H1 (cell line): Measurements from ENCODE around the gene RIPOR1. TPM values are rescaled to one million over a fixed set of nuclear protein-coding genes. Genes with fewer than 3 reads are reported as not detected.

Experiments
- BRCA1 ChIP-seq: IDR thresholded peaks from 2 replicates; pipeline ENCODE4 v1.6.1; 2012; ENCODE audit warnings: low read depth, low read length, improper control_type of control experiment
- EGR1 ChIP-seq: IDR thresholded peaks from 2 replicates; pipeline ENCODE4 v1.6.1; 2011; ENCODE audit warnings: low read depth, low read length, borderline replicate concordance
- GTF2F1 ChIP-seq: IDR thresholded peaks from 2 replicates; pipeline ENCODE4 v1.6.1; 2012; ENCODE audit warnings: low read depth, low read length, improper control_type of control experiment, borderline replicate concordance
- HDAC2 ChIP-seq, 2 experiments: fragments of 300-600 bp in 1 of 2; sonication (generic) in 1 of 2; IDR thresholded peaks; 2 replicates each; pipeline ENCODE4 v1.6.1; 2011 to 2012; ENCODE audit warnings: low read depth in 2 of 2, low read length in 2 of 2, mild to moderate bottlenecking in 2 of 2, moderate library complexity in 2 of 2, borderline replicate concordance in 1 of 2, inconsistent platforms in 1 of 2
- KDM5A ChIP-seq: fragments of 200-600 bp; IDR thresholded peaks from 2 replicates; pipeline ENCODE4 v1.7.1; 2012; ENCODE audit warnings: mild to moderate bottlenecking, low read length, inconsistent platforms, mixed read lengths
- SP1 ChIP-seq: IDR thresholded peaks from 2 replicates; pipeline ENCODE4 v1.6.1; 2011; ENCODE audit warnings: low read depth, low read length
- SUZ12 ChIP-seq: fragments of 200-600 bp; sonication (generic); IDR thresholded peaks from 2 replicates; pipeline ENCODE4 v1.6.1; 2012; ENCODE audit warnings: mild to moderate bottlenecking, inconsistent platforms, low read length, moderate library complexity, mixed read lengths
- TAF1 ChIP-seq: IDR thresholded peaks from 2 replicates; pipeline ENCODE4 v1.6.1; 2011; ENCODE audit warnings: mild to moderate bottlenecking, low read depth, low read length
- TCF12 ChIP-seq: IDR thresholded peaks from 2 replicates; pipeline ENCODE4 v1.6.1; 2011; ENCODE audit warnings: low read depth, mild to moderate bottlenecking, low read length
- polyA plus RNA-seq, 7 experiments: library from polyadenylated mRNA; depleted of rRNA in 3 of 7; stranded (reverse) in 5 of 7; unstranded in 2 of 7; fragments of >200 nt in 5 of 7; fragments of 200-250 nt in 2 of 7; gene quantifications; 1 replicate in 5 of 7; 2 replicates in 1 of 7; 4 replicates in 1 of 7; pipeline versions ENCODE4 v1.2.1 to v1.2.3, GENCODE V29; 2011 to 2013; ENCODE audit warnings: missing spikeins in 2 of 7, mixed read lengths in 2 of 7
- total RNA-seq: library from RNA; stranded (reverse); fragmentation: NEBNext Ultra II Directional; extraction: Animal tissue kit (Norgen Biotek cat#: 25700); gene quantifications from 2 replicates; pipeline ENCODE4 v1.2.1, GENCODE V29; 2021

Gene RIPOR1
- total and polyA plus RNA-seq, 2 of the 8 experiments (the other 6 are each of a cell fraction or from before 2014, with no cell fraction given): 2.7 to 10.1 TPM

DNA sequence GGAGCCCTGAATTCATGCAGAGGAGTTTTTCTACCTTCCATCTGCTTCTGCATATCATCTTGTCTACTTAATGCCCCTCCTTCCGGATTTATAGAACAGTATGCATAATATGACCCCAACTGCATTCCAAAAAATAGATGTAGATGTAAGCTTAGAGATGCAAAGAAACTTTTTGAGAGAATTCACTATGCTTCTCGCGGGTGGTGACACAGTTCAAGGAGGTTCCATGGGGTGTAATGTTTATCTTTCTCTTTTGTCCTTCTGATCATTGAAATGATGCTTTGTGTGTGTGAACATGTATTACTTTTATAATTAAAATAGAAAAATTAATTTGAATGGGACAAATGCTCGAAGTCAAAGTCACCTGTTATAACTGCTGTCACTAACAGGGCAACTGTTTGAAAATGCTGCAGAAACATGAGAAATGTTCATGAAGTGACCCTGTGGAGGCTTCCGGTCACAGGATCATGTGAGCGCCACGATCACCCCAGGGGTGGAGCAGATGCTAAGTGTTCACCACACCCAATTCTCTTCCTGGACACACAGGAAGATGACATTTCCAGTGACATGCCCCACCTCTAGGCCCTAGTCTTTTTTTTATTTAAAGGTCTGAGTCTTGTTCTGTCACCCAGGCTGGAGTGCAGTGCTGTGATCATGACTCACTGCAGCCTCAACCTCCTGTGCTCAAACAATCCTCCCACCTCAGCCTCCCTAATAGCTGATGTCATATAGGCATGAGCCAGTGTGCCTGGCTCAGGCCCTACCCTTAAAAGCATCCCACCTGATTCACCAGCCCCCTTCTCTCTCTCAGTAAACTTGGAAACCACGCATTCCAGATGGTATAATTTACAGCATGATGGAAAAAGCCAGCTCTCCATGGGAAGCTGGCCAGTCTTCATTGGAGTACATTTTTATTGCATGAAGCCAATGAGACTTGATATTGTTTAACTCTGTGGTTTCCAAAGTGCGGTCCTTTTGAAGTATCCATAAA is 24.3 kb upstream of the RIPOR1 start (continued):
- TF ChIP-seq GTF2F1 (no peak), HDAC2 (IDR thresholded peaks at IDR 0.05; ENCODE audit: borderline replicate concordance in 1 of 2, low read depth in 2 of 2, low read length in 2 of 2) (no peak), SUZ12 (no peak), SP1 (no peak), TAF1 (no peak), BRCA1 (no peak), TCF12 (no peak), KDM5A (no peak), EGR1 (no peak)
- TF ChIP-seq, all 59 proteins: peak for 0
